H9 (cell line): ENCODE data around the gene SPINT3. TPM values are rescaled to one million over a fixed set of nuclear protein-coding genes. Genes with fewer than 3 reads are reported as not detected.

Source experiments
- DNase-seq: peaks from one replicate; pipeline ENCODE4 v3.0.0-alpha.2; 2017
- H2AFZ ChIP-seq: one replicate; pipeline ENCODE4 v1.6.1; 2013; ENCODE audit warnings: mild to moderate bottlenecking, low read length, control low read depth, moderate library complexity
- H2AK5ac ChIP-seq: 2 replicates; pipeline ENCODE4 v1.6.1; 2013; ENCODE audit warnings: low read length, control low read depth, mixed read lengths; ENCODE audit not compliant: insufficient read length
- H2BK120ac ChIP-seq: one replicate; pipeline ENCODE4 v1.6.1; 2013; ENCODE audit warnings: low read depth, mild to moderate bottlenecking, low read length, control low read depth, inconsistent platforms; ENCODE audit not compliant: poor library complexity, severe bottlenecking
- H2BK12ac ChIP-seq: 2 replicates; pipeline ENCODE4 v1.6.1; 2013; ENCODE audit warnings: low read length, control low read depth, mixed read lengths, low read depth; ENCODE audit not compliant: insufficient read length
- H2BK15ac ChIP-seq: 2 replicates; pipeline ENCODE4 v1.6.1; 2013; ENCODE audit warnings: low read depth, low read length, control low read depth
- H2BK20ac ChIP-seq: one replicate; pipeline ENCODE4 v1.6.1; 2013; ENCODE audit warnings: low read depth, mild to moderate bottlenecking, low read length, control low read depth, inconsistent platforms; ENCODE audit not compliant: poor library complexity, severe bottlenecking
- H2BK5ac ChIP-seq: 2 replicates; pipeline ENCODE4 v1.6.1; 2013; ENCODE audit warnings: low read length, control low read depth, mixed read lengths; ENCODE audit not compliant: insufficient read length
- H3K14ac ChIP-seq: 2 replicates; pipeline ENCODE4 v1.6.1; 2013; ENCODE audit warnings: low read length, control low read depth; ENCODE audit not compliant: insufficient read depth
- H3K18ac ChIP-seq: 2 replicates; pipeline ENCODE4 v1.6.1; 2013; ENCODE audit warnings: low read depth, mild to moderate bottlenecking, mixed read lengths, low read length, control low read depth; ENCODE audit not compliant: insufficient read length
- H3K23ac ChIP-seq: 2 replicates; pipeline ENCODE4 v1.6.1; 2013; ENCODE audit warnings: low read length, control low read depth, mixed read lengths, low read depth; ENCODE audit not compliant: insufficient read length
- H3K23me2 ChIP-seq: 2 replicates; pipeline ENCODE4 v1.6.1; 2013; ENCODE audit warnings: low read depth, mild to moderate bottlenecking, mixed read lengths, low read length, control low read depth; ENCODE audit not compliant: insufficient read length, poor library complexity, severe bottlenecking
- H3K27ac ChIP-seq: 2 replicates; pipeline ENCODE4 v1.5.1; 2013; ENCODE audit warnings: low read length, control low read depth, mixed read lengths, low read depth; ENCODE audit not compliant: insufficient read length
- H3K27me3 ChIP-seq: 2 replicates; pipeline ENCODE4 v1.6.1; 2013; ENCODE audit warnings: low read length, control low read depth, inconsistent platforms; ENCODE audit not compliant: insufficient read depth
- H3K4ac ChIP-seq: 2 replicates; pipeline ENCODE4 v1.6.1; 2013; ENCODE audit warnings: low read depth, mild to moderate bottlenecking, control low read depth, inconsistent platforms, low read length, moderate library complexity
- H3K4me1 ChIP-seq: 2 replicates; pipeline ENCODE4 v1.6.1; 2013; ENCODE audit warnings: low read length, control low read depth, inconsistent platforms; ENCODE audit not compliant: insufficient read depth
- H3K4me2 ChIP-seq: 2 replicates; pipeline ENCODE4 v1.6.1; 2013; ENCODE audit warnings: low read length, control low read depth, mixed read lengths; ENCODE audit not compliant: insufficient read length, insufficient read depth
- H3K56ac ChIP-seq: 2 replicates; pipeline ENCODE4 v1.6.1; 2013; ENCODE audit warnings: low read depth, mild to moderate bottlenecking, mixed read lengths, low read length, control low read depth; ENCODE audit not compliant: insufficient read length
- H3K79me1 ChIP-seq: 2 replicates; pipeline ENCODE4 v1.6.1; 2013; ENCODE audit warnings: low read depth, mild to moderate bottlenecking, moderate library complexity, low read length, control low read depth, inconsistent platforms; ENCODE audit not compliant: insufficient read depth, poor library complexity, severe bottlenecking
- H3K79me2 ChIP-seq: 2 replicates; pipeline ENCODE4 v1.6.1; 2013; ENCODE audit warnings: low read length, control low read depth, inconsistent platforms; ENCODE audit not compliant: insufficient read depth
- H3K9ac ChIP-seq: 2 replicates; pipeline ENCODE4 v1.6.1; 2013; ENCODE audit warnings: low read length, control low read depth, mixed read lengths; ENCODE audit not compliant: insufficient read length; ENCODE audit errors: extremely low read depth
- H3K9me3 ChIP-seq: one replicate; pipeline ENCODE4 v1.6.1; 2013; ENCODE audit warnings: low read depth, low read length, inconsistent platforms; ENCODE audit not compliant: control insufficient read depth
- H3T11ph ChIP-seq: one replicate; pipeline ENCODE4 v1.6.1; 2013; ENCODE audit warnings: mild to moderate bottlenecking, low read length, control low read depth, inconsistent platforms
- H4K20me1 ChIP-seq: one replicate; pipeline ENCODE4 v1.6.1; 2013; ENCODE audit not compliant: control insufficient read depth, insufficient read length, insufficient read depth
- H4K5ac ChIP-seq: 2 replicates; pipeline ENCODE4 v1.6.1; 2013; ENCODE audit warnings: low read depth, mild to moderate bottlenecking, mixed read lengths, low read length, control low read depth; ENCODE audit not compliant: insufficient read length
- H4K8ac ChIP-seq: replicated peaks from 2 replicates; pipeline ENCODE4 v1.6.1; 2013; ENCODE audit warnings: low read length, control low read depth, mixed read lengths, low read depth; ENCODE audit not compliant: insufficient read length
- H4K91ac ChIP-seq: 2 replicates; pipeline ENCODE4 v1.6.1; 2013; ENCODE audit warnings: low read depth, mild to moderate bottlenecking, moderate library complexity, mixed read lengths, low read length, control low read depth; ENCODE audit not compliant: insufficient read length
- H3K27ac Mint-ChIP-seq, 3 experiments: 2 replicates in 2 of 3; 3 replicates in 1 of 3; pipeline ENCODE4 v1.8.0; 2020 to 2021; ENCODE audit warnings: mixed read lengths in 3 of 3, mild to moderate bottlenecking in 1 of 3, moderate library complexity in 1 of 3
- H3K27me3 Mint-ChIP-seq: 2 replicates; pipeline ENCODE4 v1.8.0; 2021; ENCODE audit warnings: low read depth, mild to moderate bottlenecking, moderate library complexity, mixed read lengths
- H3K36me3 Mint-ChIP-seq, 3 experiments: 2 replicates in 2 of 3; 3 replicates in 1 of 3; pipeline ENCODE4 v1.8.0; 2020 to 2021; ENCODE audit warnings: low read depth in 3 of 3, mixed read lengths in 3 of 3; ENCODE audit not compliant: insufficient read depth in 1 of 3
- H3K4me1 Mint-ChIP-seq, 2 experiments: 2 replicates each; pipeline ENCODE4 v1.8.0; 2020; ENCODE audit warnings: mixed read lengths in 2 of 2
- H3K4me3 Mint-ChIP-seq, 2 experiments: 2 replicates in 1 of 2; 3 replicates in 1 of 2; pipeline ENCODE4 v1.8.0; 2020 to 2021; ENCODE audit warnings: mild to moderate bottlenecking in 2 of 2, mixed read lengths in 2 of 2, moderate library complexity in 1 of 2
- H3K9me3 Mint-ChIP-seq, 2 experiments: 2 replicates in 1 of 2; 3 replicates in 1 of 2; pipeline ENCODE4 v1.8.0; 2020; ENCODE audit warnings: mild to moderate bottlenecking in 2 of 2, mixed read lengths in 2 of 2, moderate library complexity in 1 of 2
- CTCF ChIP-seq: fragments of 200-600 bp; sonication (generic); conservative IDR thresholded peaks from 3 replicates; pipeline ENCODE4 v1.8.0; 2021; ENCODE audit warnings: antibody characterized with exemption, mild to moderate bottlenecking
- WGBS: extraction: QIAGEN DNeasy Blood & Tissue Kit; methylation state at CpG from one replicate; pipeline ENCODE4 v1.1.7; 2013; ENCODE audit warnings: missing lambda C conversion rate, low lambda C conversion rate, mixed read lengths; ENCODE audit not compliant: insufficient read length; ENCODE audit errors: extremely low coverage; 5-methylcytosine and 5-hydroxymethylcytosine counted together
- total RNA-seq: library from RNA; stranded (reverse); gene quantifications from 2 replicates; pipeline ENCODE4 v1.2.1, GENCODE V29; 2021

Gene SPINT3
- total RNA-seq, 1 experiment from 2014 or later = not detected

GRCh38 chr20:45506398-45506797, 9.0 kb downstream of the SPINT3 start:
- Histone ChIP-seq H3K4me2 (no peak overlapping the region), H4K20me1 (no peaks in the 10 kb centered on the region), H2BK120ac (no peak overlapping the region), H3K23me2 (no peaks in the 10 kb centered on the region), H2BK20ac (no peak overlapping the region), H4K91ac (no peak overlapping the region), H3K4ac (no peak overlapping the region), H3K79me2 (no peaks in the 10 kb centered on the region), H3K9ac (no peak overlapping the region), H2BK12ac (no peak overlapping the region), H3K79me1 (no peaks in the 10 kb centered on the region), H2BK5ac (no peak overlapping the region), H3K56ac (no peak overlapping the region), H2BK15ac (no peak overlapping the region), H3T11ph (no peak overlapping the region), H2AFZ (no peak overlapping the region), H2AK5ac (no peak overlapping the region), H3K23ac (no peak overlapping the region), H3K27ac (no peak overlapping the region), H3K14ac (no peak overlapping the region), H4K5ac (no peak overlapping the region), H3K4me1 (no peaks in the 10 kb centered on the region), H3K9me3 (no peaks in the 10 kb centered on the region), H4K8ac (no peak overlapping the region), H3K27me3 (no peaks in the 10 kb centered on the region), H3K18ac (no peak overlapping the region)
- Mint-ChIP-seq H3K4me3 (no peak overlapping the region), H3K9me3 (no peaks in the 10 kb centered on the region), H3K36me3 (no peaks in the 10 kb centered on the region), H3K4me1 (no peaks in the 10 kb centered on the region), H3K27ac (no peak overlapping the region), H3K27me3 (no peaks in the 10 kb centered on the region; the same call in none of the 2 replicates)
- no CpG with 5 or more reads among the region's 2 CpGs for WGBS
- no peak for DNase-seq
- TF ChIP-seq CTCF = no peak
